K562 (cell line): ENCODE data around the gene RASGRP4. TPM values are rescaled to one million over a fixed set of nuclear protein-coding genes. Genes with fewer than 3 reads are reported as not detected.
A peak's percentile ranks its signal among the peaks of the same experiment; 100 is the strongest.

Experiments
- C11orf30 ChIP-seq: fragments of 450-650 bp; IDR thresholded peaks from 2 replicates; pipeline ENCODE4 v1.6.1; 2016; ENCODE audit warnings: low read depth, mild to moderate bottlenecking
- CEBPB ChIP-seq: fragments of 450-650 bp; IDR thresholded peaks from 2 replicates; pipeline ENCODE4 v1.6.1; 2016; ENCODE audit warnings: missing genetic modification characterization, missing compliant biosample characterization
- CREB1 ChIP-seq, 2 experiments: sonication (generic) in 1 of 2; formaldehyde crosslinking in 1 of 2; IDR thresholded peaks; 2 replicates each; pipeline versions ENCODE4 v1.6.1 to v1.8.0; 2012 to 2022; ENCODE audit warnings: inconsistent platforms in 1 of 2, mild to moderate bottlenecking in 1 of 2, missing genetic modification reagents in 1 of 2, moderate library complexity in 1 of 2
- DMBX1 ChIP-seq: fragments of 250-450 bp; sonication (Bioruptor Pico); IDR thresholded peaks from 2 replicates; pipeline ENCODE4 v1.8.0; 2022; ENCODE audit warnings: inconsistent platforms, mild to moderate bottlenecking, moderate library complexity, borderline replicate concordance
- EGR1 ChIP-seq: fragments of 450-650 bp; conservative IDR thresholded peaks from 2 replicates; pipeline ENCODE4 v1.6.1; 2017; ENCODE audit warnings: mild to moderate bottlenecking
- HDAC2 ChIP-seq: fragments of 450-650 bp; IDR thresholded peaks from 2 replicates; pipeline ENCODE4 v1.6.1; 2016; ENCODE audit warnings: mild to moderate bottlenecking
- HIVEP1 ChIP-seq: fragments of 250-450 bp; sonication (Bioruptor Pico); IDR thresholded peaks from 2 replicates; pipeline ENCODE4 v1.4.0; 2020; ENCODE audit warnings: mild to moderate bottlenecking
- MAFF ChIP-seq: IDR thresholded peaks from 2 replicates; pipeline ENCODE4 v1.6.1; 2012; ENCODE audit warnings: low read length, improper control_type of control experiment
- MEF2A ChIP-seq: IDR thresholded peaks from 2 replicates; pipeline ENCODE4 v1.6.1; 2011; ENCODE audit warnings: low read depth, mild to moderate bottlenecking, low read length, moderate library complexity; ENCODE audit not compliant: control insufficient read depth
- NBN ChIP-seq: fragments of 450-650 bp; IDR thresholded peaks from 2 replicates; pipeline ENCODE4 v1.6.1; 2016; ENCODE audit warnings: low read depth, mild to moderate bottlenecking
- NR2C1 ChIP-seq, 2 experiments: fragments of 450-650 bp; IDR thresholded peaks; 2 replicates each; pipeline ENCODE4 v1.6.1; 2017; ENCODE audit warnings: mild to moderate bottlenecking in 2 of 2, antibody characterized with exemption in 1 of 2, inconsistent platforms in 1 of 2, missing compliant biosample characterization in 1 of 2, missing genetic modification characterization in 1 of 2
- PTTG1 ChIP-seq: fragments of 450-650 bp; IDR thresholded peaks from 2 replicates; pipeline ENCODE4 v1.6.1; 2016; ENCODE audit warnings: low read depth, mild to moderate bottlenecking, missing genetic modification characterization, missing compliant biosample characterization
- RFX7 ChIP-seq: fragments of 250-450 bp; sonication (Bioruptor Pico); IDR thresholded peaks from 2 replicates; pipeline ENCODE4 v1.5.1; 2021; ENCODE audit warnings: mild to moderate bottlenecking
- SMC3 ChIP-seq: conservative IDR thresholded peaks from 2 replicates; pipeline ENCODE4 v1.6.1; 2011; ENCODE audit warnings: low read depth, low read length, improper control_type of control experiment; ENCODE audit not compliant: insufficient read depth
- STAG1 ChIP-seq: sonication (generic); formaldehyde crosslinking; IDR thresholded peaks from 2 replicates; pipeline ENCODE4 v1.5.0; 2020; ENCODE audit warnings: missing genetic modification reagents, borderline replicate concordance
- TGIF2 ChIP-seq: sonication (generic); formaldehyde crosslinking; IDR thresholded peaks from 2 replicates; pipeline ENCODE4 v1.8.1; 2022; ENCODE audit warnings: mild to moderate bottlenecking, missing genetic modification reagents, moderate library complexity
- XRCC5 ChIP-seq: fragments of 200-400 bp; formaldehyde crosslinking; IDR thresholded peaks from 2 replicates; pipeline ENCODE4 v1.6.1; 2017; ENCODE audit warnings: low read depth, mild to moderate bottlenecking, low read length
- ZBTB7A ChIP-seq: IDR thresholded peaks from 2 replicates; pipeline ENCODE4 v1.6.1; 2011; ENCODE audit warnings: low read depth, mild to moderate bottlenecking, low read length, moderate library complexity, borderline replicate concordance; ENCODE audit not compliant: control insufficient read depth
- ZKSCAN8 ChIP-seq: fragments of 200-800 bp; sonication (Bioruptor generic); IDR thresholded peaks from 2 replicates; pipeline ENCODE4 v1.6.1; 2016; ENCODE audit warnings: missing genetic modification characterization, missing compliant biosample characterization
- ZNF134 ChIP-seq: fragments of 250-450 bp; sonication (Bioruptor Pico); conservative IDR thresholded peaks from 2 replicates; pipeline ENCODE4 v1.4.0; 2020
- ZNF146 ChIP-seq: IDR thresholded peaks from one replicate; pipeline ENCODE4 v1.6.1; 2018; ENCODE audit warnings: missing compliant biosample characterization; ENCODE audit not compliant: unreplicated experiment
- polyA plus RNA-seq, 8 experiments: library from polyadenylated mRNA; depleted of rRNA in 4 of 8; stranded (reverse) in 5 of 8; unstranded in 3 of 8; fragments of >200 nt; fragmentation: Nextera tagmentation in 2 of 8; fragmentation: Illumina TruSeq in 1 of 8; extraction: Ambion mirVana in 2 of 8; extraction: Trizol in 1 of 8; gene quantifications; 2 replicates each; pipeline versions ENCODE4 v1.2.1 to v1.2.3, GENCODE V29; 2011 to 2014; ENCODE audit warnings: inconsistent platforms in 1 of 8, missing spikeins in 1 of 8
- total RNA-seq, 7 experiments: library from RNA; depleted of rRNA in 6 of 7; stranded (reverse); fragments of >200 nt in 6 of 7; fragmentation: Illumina TruSeq in 2 of 7; extraction: Trizol in 2 of 7; gene quantifications; 2 replicates each; pipeline versions ENCODE4 v1.2.1 to v1.2.3, GENCODE V29; 2011 to 2021; ENCODE audit warnings: low replicate concordance in 1 of 7
- TF ChIP-seq, protein P1 (sequence below): sonication (generic); formaldehyde crosslinking; IDR thresholded peaks from 2 replicates; pipeline ENCODE4 v1.8.0; 2022; ENCODE audit warnings: mild to moderate bottlenecking, missing genetic modification reagents
- TF ChIP-seq, protein P2 (sequence below): fragments of 250-450 bp; sonication (Bioruptor Pico); IDR thresholded peaks from 2 replicates; pipeline ENCODE4 v1.8.0; 2022; ENCODE audit warnings: inconsistent platforms
- TF ChIP-seq, protein P3 (sequence below): fragments of 450-650 bp; formaldehyde crosslinking; IDR thresholded peaks from 2 replicates; pipeline ENCODE4 v1.4.0; 2022; ENCODE audit warnings: missing genetic modification characterization

Gene RASGRP4
- total and polyA plus RNA-seq, 9 of the 15 experiments (the other 6 are each of a cell fraction or from before 2014, with no cell fraction given) = 0.39 to 4.6 (median 3.8) TPM

DNA sequence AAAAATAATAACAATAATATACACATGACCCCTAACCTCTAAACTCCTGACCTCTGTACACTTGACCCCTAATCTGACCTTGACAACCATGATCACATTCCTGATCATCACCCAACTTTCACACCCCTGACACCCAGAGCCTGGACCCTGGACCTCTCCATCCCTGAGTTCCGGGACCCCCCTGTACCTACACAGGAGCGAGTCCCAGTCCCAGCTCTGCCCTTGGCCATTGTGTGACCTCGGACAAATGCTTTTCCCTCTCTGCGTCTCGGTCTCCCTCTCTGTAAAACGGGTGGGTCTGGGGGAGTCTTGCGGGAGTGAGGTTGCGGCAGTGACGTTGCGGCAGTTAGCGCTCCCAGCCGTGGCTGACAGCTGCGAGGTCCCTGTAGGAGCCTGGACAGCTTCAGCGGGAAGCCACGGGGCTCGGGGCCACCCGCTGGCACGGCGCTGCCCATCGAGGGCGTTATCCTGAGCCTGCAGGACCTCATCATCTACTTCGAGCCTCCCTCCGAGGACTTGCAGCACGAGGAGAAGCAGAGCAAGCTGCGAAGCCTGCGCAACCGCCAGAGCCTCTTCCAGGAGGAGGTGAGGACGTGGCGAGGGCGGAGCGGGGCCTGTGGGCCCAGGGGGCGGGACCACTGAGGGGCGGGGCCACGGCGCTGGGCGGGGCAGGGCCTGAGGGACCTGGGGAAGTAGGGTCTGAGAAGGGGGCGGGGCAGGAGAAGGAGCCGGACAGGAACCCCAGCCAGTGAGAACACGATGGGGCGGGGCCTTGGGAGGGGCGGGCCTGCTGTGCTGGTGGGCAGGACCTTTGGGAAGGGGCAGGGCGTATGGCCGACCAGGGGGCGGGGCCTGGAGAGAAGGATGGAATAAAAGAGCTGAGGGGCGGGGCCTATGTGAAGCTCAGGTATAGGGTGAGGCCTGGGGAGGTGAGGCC, 26.7 kb upstream of the RASGRP4 start (continued):
- TF ChIP-seq HDAC2 (peak; percentile 57; the same call in 1 of the 2 replicates), CEBPB (tag) (peak; percentile 51; the same call in 1 of the 2 replicates), TGIF2 (no peak), CREB1 (IDR thresholded peaks at IDR 0.05) (no peak), CREB1 (CRISPR knock-in tag; IDR thresholded peaks at IDR 0.05) (peak; percentile 60; the same call in 1 of the 2 replicates), NBN (peak; percentile 56; the same call in 1 of the 2 replicates), MEF2A (no peak), DMBX1 (CRISPR knock-in tag) (peak; percentile 60; the same call in 1 of the 2 replicates), RFX7 (CRISPR knock-in tag) (no peak), ZKSCAN8 (CRISPR knock-in tag) (no peak), PTTG1 (no peak), MAFF (no peak), STAG1 (CRISPR knock-in tag) (no peak), HIVEP1 (CRISPR knock-in tag) (peak; percentile 48; the same call in 1 of the 2 replicates), ZBTB7A (peak; percentile 45; the same call in 1 of the 2 replicates), ZNF146 (no peak), ZNF134 (CRISPR knock-in tag) (no peak), EGR1 (no peak), XRCC5 (no peak), C11orf30 (no peak), NR2C1 (IDR thresholded peaks at IDR 0.05) (peak; percentile 97), NR2C1 (tag; IDR thresholded peaks at IDR 0.05) (peak; percentile 97), SMC3 (no peak)
- TF ChIP-seq, protein P1, sequence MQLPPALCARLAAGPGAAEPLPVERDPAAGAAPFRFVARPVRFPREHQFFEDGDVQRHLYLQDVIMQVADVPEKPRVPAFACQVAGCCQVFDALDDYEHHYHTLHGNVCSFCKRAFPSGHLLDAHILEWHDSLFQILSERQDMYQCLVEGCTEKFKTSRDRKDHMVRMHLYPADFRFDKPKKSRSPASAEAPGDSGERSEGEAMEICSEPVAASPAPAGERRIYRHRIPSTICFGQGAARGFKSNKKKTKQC (CRISPR knock-in tag) = peak; percentile 89; the same call in 1 of the 2 replicates
- TF ChIP-seq, protein P2, sequence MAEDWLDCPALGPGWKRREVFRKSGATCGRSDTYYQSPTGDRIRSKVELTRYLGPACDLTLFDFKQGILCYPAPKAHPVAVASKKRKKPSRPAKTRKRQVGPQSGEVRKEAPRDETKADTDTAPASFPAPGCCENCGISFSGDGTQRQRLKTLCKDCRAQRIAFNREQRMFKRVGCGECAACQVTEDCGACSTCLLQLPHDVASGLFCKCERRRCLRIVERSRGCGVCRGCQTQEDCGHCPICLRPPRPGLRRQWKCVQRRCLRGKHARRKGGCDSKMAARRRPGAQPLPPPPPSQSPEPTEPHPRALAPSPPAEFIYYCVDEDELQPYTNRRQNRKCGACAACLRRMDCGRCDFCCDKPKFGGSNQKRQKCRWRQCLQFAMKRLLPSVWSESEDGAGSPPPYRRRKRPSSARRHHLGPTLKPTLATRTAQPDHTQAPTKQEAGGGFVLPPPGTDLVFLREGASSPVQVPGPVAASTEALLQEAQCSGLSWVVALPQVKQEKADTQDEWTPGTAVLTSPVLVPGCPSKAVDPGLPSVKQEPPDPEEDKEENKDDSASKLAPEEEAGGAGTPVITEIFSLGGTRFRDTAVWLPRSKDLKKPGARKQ (CRISPR knock-in tag) = peak; percentile 90
- TF ChIP-seq, protein P3, sequence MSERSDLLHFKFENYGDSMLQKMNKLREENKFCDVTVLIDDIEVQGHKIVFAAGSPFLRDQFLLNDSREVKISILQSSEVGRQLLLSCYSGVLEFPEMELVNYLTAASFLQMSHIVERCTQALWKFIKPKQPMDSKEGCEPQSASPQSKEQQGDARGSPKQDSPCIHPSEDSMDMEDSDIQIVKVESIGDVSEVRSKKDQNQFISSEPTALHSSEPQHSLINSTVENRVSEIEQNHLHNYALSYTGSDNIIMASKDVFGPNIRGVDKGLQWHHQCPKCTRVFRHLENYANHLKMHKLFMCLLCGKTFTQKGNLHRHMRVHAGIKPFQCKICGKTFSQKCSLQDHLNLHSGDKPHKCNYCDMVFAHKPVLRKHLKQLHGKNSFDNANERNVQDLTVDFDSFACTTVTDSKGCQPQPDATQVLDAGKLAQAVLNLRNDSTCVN = no peak
